ENCODE measurements around the gene NSRP1. TPM values are rescaled to one million over a fixed set of nuclear protein-coding genes. Genes with fewer than 3 reads are reported as not detected.
"Not testable (repeated sequence)": the region's sequence is repeated elsewhere in the genome, so short reads cannot be mapped to it uniquely, and the experiment has no call there.

Gene NSRP1
- total RNA-seq, 1 donor from 2014 or later: 35.3 TPM

- H3K27me3 Mint-ChIP-seq (ENCODE audit: insufficient read depth): peaks cover 3% of the 10 kb centered on the region
- H3K4me1 Mint-ChIP-seq (ENCODE audit: low read depth): no peaks in the 10 kb centered on the region
- no peak overlapping the region for H3K4me3 Mint-ChIP-seq
- intact Hi-C loops (cut with micrococcal nuclease): no loop called here
- DNase-seq (ENCODE audit: low spot score): no peak
- no peaks in the 10 kb centered on the region for H3K9me3 Mint-ChIP-seq
- no peak overlapping the region for H3K27ac Mint-ChIP-seq
- no peaks in the 10 kb centered on the region for H3K36me3 Mint-ChIP-seq (ENCODE audit: low read depth)
These were observed 103.2 kb downstream of the NSRP1 start for GRCh38 chr17:30219833-30220232.

GRCh38 chr17:30220414-30220813 lies 103.8 kb downstream of the NSRP1 start:
- intact Hi-C loops (cut with micrococcal nuclease): no loop called here
- H3K4me3 Mint-ChIP-seq: no peak overlapping the region

GRCh38 chr17:30221346-30221745 lies 104.7 kb downstream of the NSRP1 start:
- Mint-ChIP-seq H3K36me3 (ENCODE audit: low read depth) (no peaks in the 10 kb centered on the region), H3K27me3 (ENCODE audit: insufficient read depth) (peaks cover 8% of the 10 kb centered on the region), H3K9me3 (no peaks in the 10 kb centered on the region), H3K4me1 (ENCODE audit: low read depth) (no peaks in the 10 kb centered on the region), H3K27ac (no peak overlapping the region), H3K4me3 (no peak overlapping the region)
- intact Hi-C loops (cut with micrococcal nuclease): no loop called here
- DNase-seq (ENCODE audit: low spot score): no peak

More at GRCh38 chr17:30220414-30220813, 103.8 kb downstream of the NSRP1 start:
- Mint-ChIP-seq H3K36me3 (ENCODE audit: low read depth) (no peaks in the 10 kb centered on the region), H3K9me3 (no peaks in the 10 kb centered on the region), H3K27ac (no peak overlapping the region), H3K27me3 (ENCODE audit: insufficient read depth) (peaks cover 4% of the 10 kb centered on the region), H3K4me1 (ENCODE audit: low read depth) (no peaks in the 10 kb centered on the region)
- no peak for DNase-seq (ENCODE audit: low spot score)

GRCh38 chr17:30222251-30222650 lies 105.6 kb downstream of the NSRP1 start:
- Mint-ChIP-seq H3K4me3 (no peak overlapping the region), H3K36me3 (ENCODE audit: low read depth) (no peaks in the 10 kb centered on the region), H3K27me3 (ENCODE audit: insufficient read depth) (peaks cover 8% of the 10 kb centered on the region), H3K4me1 (ENCODE audit: low read depth) (no peaks in the 10 kb centered on the region), H3K9me3 (no peaks in the 10 kb centered on the region), H3K27ac (no peak overlapping the region)
- intact Hi-C loops (cut with micrococcal nuclease): no loop called here
- no peak for DNase-seq (ENCODE audit: low spot score)

GRCh38 chr17:30222721-30223175 lies 106.1 kb downstream of the NSRP1 start:
- Mint-ChIP-seq H3K4me3 (no peak overlapping the region), H3K4me1 (ENCODE audit: low read depth) (no peaks in the 10 kb centered on the region), H3K9me3 (no peaks in the 10 kb centered on the region), H3K27me3 (ENCODE audit: insufficient read depth) (peaks cover 9% of the 10 kb centered on the region), H3K36me3 (ENCODE audit: low read depth) (no peaks in the 10 kb centered on the region), H3K27ac (no peak overlapping the region)
- intact Hi-C loops (cut with micrococcal nuclease): no loop called here
- no peak for DNase-seq (ENCODE audit: low spot score)

GRCh38 chr17:30224419-30224960 lies 107.9 kb downstream of the NSRP1 start:
- intact Hi-C loops (cut with micrococcal nuclease): no loop called here
- peaks cover 17% of the 10 kb centered on the region for H3K27me3 Mint-ChIP-seq (ENCODE audit: insufficient read depth)
- no peaks in the 10 kb centered on the region for H3K4me1 Mint-ChIP-seq (ENCODE audit: low read depth)
- H3K9me3 Mint-ChIP-seq: no peaks in the 10 kb centered on the region
- H3K36me3 Mint-ChIP-seq (ENCODE audit: low read depth): no peaks in the 10 kb centered on the region
- DNase-seq (ENCODE audit: low spot score): no peak
- H3K27ac Mint-ChIP-seq: no peak overlapping the region
- H3K4me3 Mint-ChIP-seq: no peak overlapping the region

GRCh38 chr17:30225112-30225511 lies 108.5 kb downstream of the NSRP1 start:
- intact Hi-C loops (cut with micrococcal nuclease): no loop called here
- H3K27ac Mint-ChIP-seq: no peak overlapping the region
- H3K4me1 Mint-ChIP-seq (ENCODE audit: low read depth): no peaks in the 10 kb centered on the region
- no peak overlapping the region for H3K4me3 Mint-ChIP-seq
- no peaks in the 10 kb centered on the region for H3K36me3 Mint-ChIP-seq (ENCODE audit: low read depth)
- no peak for DNase-seq (ENCODE audit: low spot score)
- H3K9me3 Mint-ChIP-seq: no peaks in the 10 kb centered on the region
- H3K27me3 Mint-ChIP-seq (ENCODE audit: insufficient read depth): peaks cover 17% of the 10 kb centered on the region

GRCh38 chr17:30225919-30226553 lies 109.4 kb downstream of the NSRP1 start:
- Mint-ChIP-seq H3K36me3 (ENCODE audit: low read depth) (no peaks in the 10 kb centered on the region), H3K4me1 (ENCODE audit: low read depth) (no peaks in the 10 kb centered on the region)
- intact Hi-C loops (cut with micrococcal nuclease): no loop called here

GRCh38 chr17:30226878-30227277 lies 110.3 kb downstream of the NSRP1 start:
- Mint-ChIP-seq H3K4me1 (ENCODE audit: low read depth) (no peaks in the 10 kb centered on the region), H3K36me3 (ENCODE audit: low read depth) (no peaks in the 10 kb centered on the region), H3K27me3 (ENCODE audit: insufficient read depth) (peaks cover 25% of the 10 kb centered on the region), H3K9me3 (no peaks in the 10 kb centered on the region), H3K27ac (no peak overlapping the region), H3K4me3 (no peak overlapping the region)
- intact Hi-C loops (cut with micrococcal nuclease): no loop called here
- no peak for DNase-seq (ENCODE audit: low spot score)

More at GRCh38 chr17:30225919-30226553, 109.4 kb downstream of the NSRP1 start:
- H3K4me3 Mint-ChIP-seq: no peak overlapping the region
- no peak overlapping the region for H3K27ac Mint-ChIP-seq
- DNase-seq (ENCODE audit: low spot score): no peak
- H3K9me3 Mint-ChIP-seq: no peaks in the 10 kb centered on the region
- H3K27me3 Mint-ChIP-seq (ENCODE audit: insufficient read depth): peaks cover 23% of the 10 kb centered on the region

GRCh38 chr17:30228011-30228410 lies 111.4 kb downstream of the NSRP1 start:
- DNase-seq (ENCODE audit: low spot score): no peak
- Mint-ChIP-seq H3K4me3 (no peak overlapping the region), H3K27ac (no peak overlapping the region), H3K36me3 (ENCODE audit: low read depth) (no peaks in the 10 kb centered on the region), H3K27me3 (ENCODE audit: insufficient read depth) (peaks cover 37% of the 10 kb centered on the region), H3K9me3 (no peaks in the 10 kb centered on the region), H3K4me1 (ENCODE audit: low read depth) (no peaks in the 10 kb centered on the region)
- intact Hi-C loops (cut with micrococcal nuclease): no loop called here

GRCh38 chr17:30229012-30229411 lies 112.4 kb downstream of the NSRP1 start:
- intact Hi-C loops (cut with micrococcal nuclease): no loop called here
- H3K27me3 Mint-ChIP-seq (ENCODE audit: insufficient read depth): peaks cover 47% of the 10 kb centered on the region
- DNase-seq (ENCODE audit: low spot score): no peak
- no peaks in the 10 kb centered on the region for H3K9me3 Mint-ChIP-seq
- no peak overlapping the region for H3K4me3 Mint-ChIP-seq
- H3K27ac Mint-ChIP-seq: no peak overlapping the region
- H3K4me1 Mint-ChIP-seq (ENCODE audit: low read depth): no peaks in the 10 kb centered on the region
- no peaks in the 10 kb centered on the region for H3K36me3 Mint-ChIP-seq (ENCODE audit: low read depth)

GRCh38 chr17:30230009-30230408 lies 113.4 kb downstream of the NSRP1 start:
- H3K4me3 Mint-ChIP-seq; H3K36me3 Mint-ChIP-seq (ENCODE audit: low read depth); H3K4me1 Mint-ChIP-seq (ENCODE audit: low read depth); DNase-seq (ENCODE audit: low spot score); H3K27ac Mint-ChIP-seq; H3K9me3 Mint-ChIP-seq; intact Hi-C loops (cut with micrococcal nuclease): not testable (repeated sequence)
- H3K27me3 Mint-ChIP-seq (ENCODE audit: insufficient read depth): peaks cover 53% of the 10 kb centered on the region

GRCh38 chr17:30230596-30231125 lies 114.0 kb downstream of the NSRP1 start:
- intact Hi-C loops (cut with micrococcal nuclease): no loop called here
- peaks cover 52% of the 10 kb centered on the region for H3K27me3 Mint-ChIP-seq (ENCODE audit: insufficient read depth)

More at GRCh38 chr17:30230596-30231125, 114.0 kb downstream of the NSRP1 start:
- H3K4me1 Mint-ChIP-seq (ENCODE audit: low read depth): peaks cover 7% of the 10 kb centered on the region
- DNase-seq (ENCODE audit: low spot score): no peak
- no peaks in the 10 kb centered on the region for H3K36me3 Mint-ChIP-seq (ENCODE audit: low read depth)
- H3K9me3 Mint-ChIP-seq: no peaks in the 10 kb centered on the region
- H3K4me3 Mint-ChIP-seq: no peak overlapping the region
- no peak overlapping the region for H3K27ac Mint-ChIP-seq

All from activated T-helper 1 cell treated with anti-CD3 and anti-CD28 coated beads, Interleukin-12 subunit alpha, Interleukin-12 subunit beta, Interleukin-2, Interleukin-4 antibody, amounts not matched to agents 30 ng/mL and 10 ng/mL and 1 ng/mL, durations not matched to agents 14 hours and 24 hours and 36 hours (primary cell).